PFSK-1 (cell line): ENCODE measurements around the gene ADPRHL1.

ENCODE experiments used
- FOXP2 ChIP-seq: optimal IDR thresholded peaks from 2 replicates; pipeline ENCODE3; 2011; ENCODE audit warnings: borderline replicate concordance, control low read depth, inconsistent platforms; ENCODE audit not compliant: insufficient read depth; ENCODE audit errors: extremely low read length, extremely low read depth
- POLR2AphosphoS5 ChIP-seq: IDR thresholded peaks from 2 replicates; pipeline ENCODE4 v1.6.1; 2012; ENCODE audit warnings: low read depth, mild to moderate bottlenecking, control low read depth, low read length, moderate library complexity
- SIN3A ChIP-seq: IDR thresholded peaks from 2 replicates; pipeline ENCODE4 v1.6.1; 2012; ENCODE audit warnings: mild to moderate bottlenecking, low read length, moderate library complexity, borderline replicate concordance; ENCODE audit not compliant: insufficient read depth
- TAF1 ChIP-seq: IDR thresholded peaks from 2 replicates; pipeline ENCODE4 v1.6.1; 2012; ENCODE audit warnings: low read length, control low read depth, borderline replicate concordance; ENCODE audit not compliant: insufficient read depth
- TF ChIP-seq, protein P1 (sequence below), 2 experiments: IDR thresholded peaks; 2 replicates each; pipeline versions ENCODE4 v1.6.1 to v1.8.0; 2011 to 2012; ENCODE audit warnings: low read depth in 2 of 2, low read length in 2 of 2, control low read depth in 1 of 2, inconsistent platforms in 1 of 2, mild to moderate bottlenecking in 1 of 2, moderate library complexity in 1 of 2; ENCODE audit not compliant: insufficient read depth in 1 of 2

ADPRHL1 gene

DNA sequence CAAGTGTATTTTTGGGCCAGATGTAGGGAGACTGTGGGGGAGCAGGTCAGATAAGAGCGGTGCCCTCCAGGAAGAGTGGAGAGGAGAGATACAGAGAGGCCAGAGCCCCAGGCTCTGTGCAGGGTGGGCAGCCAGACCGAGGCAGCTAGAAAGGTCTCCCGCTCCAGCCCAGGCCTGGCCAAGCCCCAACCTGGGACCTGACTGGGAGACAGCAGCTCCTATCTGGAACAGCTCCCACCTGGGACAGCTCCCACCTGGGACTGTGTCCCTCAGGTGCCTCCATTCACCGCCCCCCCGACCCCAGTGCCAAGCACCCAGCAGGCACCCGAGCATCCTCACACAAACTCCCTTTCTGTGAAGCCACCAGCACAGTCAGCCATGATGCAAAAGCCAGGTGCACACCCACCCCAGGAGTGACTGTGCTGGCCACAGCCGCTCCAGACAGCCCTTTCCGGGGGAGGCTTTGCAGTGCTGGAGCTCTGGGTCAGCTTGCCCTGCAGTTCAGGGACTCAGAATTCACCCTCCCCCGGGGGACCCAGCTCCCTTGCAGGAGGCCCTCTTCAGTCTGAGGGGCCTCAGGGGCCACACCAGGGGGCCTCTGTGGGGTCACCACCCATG is 87.2 kb downstream of the ADPRHL1 start:
- TF ChIP-seq FOXP2 (no peak), SIN3A (no peak), POLR2AphosphoS5 (no peak), TAF1 (no peak)
- TF ChIP-seq, protein P1, sequence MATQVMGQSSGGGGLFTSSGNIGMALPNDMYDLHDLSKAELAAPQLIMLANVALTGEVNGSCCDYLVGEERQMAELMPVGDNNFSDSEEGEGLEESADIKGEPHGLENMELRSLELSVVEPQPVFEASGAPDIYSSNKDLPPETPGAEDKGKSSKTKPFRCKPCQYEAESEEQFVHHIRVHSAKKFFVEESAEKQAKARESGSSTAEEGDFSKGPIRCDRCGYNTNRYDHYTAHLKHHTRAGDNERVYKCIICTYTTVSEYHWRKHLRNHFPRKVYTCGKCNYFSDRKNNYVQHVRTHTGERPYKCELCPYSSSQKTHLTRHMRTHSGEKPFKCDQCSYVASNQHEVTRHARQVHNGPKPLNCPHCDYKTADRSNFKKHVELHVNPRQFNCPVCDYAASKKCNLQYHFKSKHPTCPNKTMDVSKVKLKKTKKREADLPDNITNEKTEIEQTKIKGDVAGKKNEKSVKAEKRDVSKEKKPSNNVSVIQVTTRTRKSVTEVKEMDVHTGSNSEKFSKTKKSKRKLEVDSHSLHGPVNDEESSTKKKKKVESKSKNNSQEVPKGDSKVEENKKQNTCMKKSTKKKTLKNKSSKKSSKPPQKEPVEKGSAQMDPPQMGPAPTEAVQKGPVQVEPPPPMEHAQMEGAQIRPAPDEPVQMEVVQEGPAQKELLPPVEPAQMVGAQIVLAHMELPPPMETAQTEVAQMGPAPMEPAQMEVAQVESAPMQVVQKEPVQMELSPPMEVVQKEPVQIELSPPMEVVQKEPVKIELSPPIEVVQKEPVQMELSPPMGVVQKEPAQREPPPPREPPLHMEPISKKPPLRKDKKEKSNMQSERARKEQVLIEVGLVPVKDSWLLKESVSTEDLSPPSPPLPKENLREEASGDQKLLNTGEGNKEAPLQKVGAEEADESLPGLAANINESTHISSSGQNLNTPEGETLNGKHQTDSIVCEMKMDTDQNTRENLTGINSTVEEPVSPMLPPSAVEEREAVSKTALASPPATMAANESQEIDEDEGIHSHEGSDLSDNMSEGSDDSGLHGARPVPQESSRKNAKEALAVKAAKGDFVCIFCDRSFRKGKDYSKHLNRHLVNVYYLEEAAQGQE (IDR thresholded peaks at IDR 0.05; ENCODE audit: insufficient read depth in 1 of 2, low read depth in 2 of 2, low read length in 2 of 2), result no peak

- TF ChIP-seq TAF1, result no peak
- TF ChIP-seq, protein P1 (IDR thresholded peaks at IDR 0.05; ENCODE audit: insufficient read depth in 1 of 2, low read depth in 2 of 2, low read length in 2 of 2), result no peak
- TF ChIP-seq POLR2AphosphoS5, result no peak
- no peak for TF ChIP-seq SIN3A
- TF ChIP-seq FOXP2, result no peak
Observed at GRCh38 chr13:113365583-113365970, 87.7 kb downstream of the ADPRHL1 start.

DNA sequence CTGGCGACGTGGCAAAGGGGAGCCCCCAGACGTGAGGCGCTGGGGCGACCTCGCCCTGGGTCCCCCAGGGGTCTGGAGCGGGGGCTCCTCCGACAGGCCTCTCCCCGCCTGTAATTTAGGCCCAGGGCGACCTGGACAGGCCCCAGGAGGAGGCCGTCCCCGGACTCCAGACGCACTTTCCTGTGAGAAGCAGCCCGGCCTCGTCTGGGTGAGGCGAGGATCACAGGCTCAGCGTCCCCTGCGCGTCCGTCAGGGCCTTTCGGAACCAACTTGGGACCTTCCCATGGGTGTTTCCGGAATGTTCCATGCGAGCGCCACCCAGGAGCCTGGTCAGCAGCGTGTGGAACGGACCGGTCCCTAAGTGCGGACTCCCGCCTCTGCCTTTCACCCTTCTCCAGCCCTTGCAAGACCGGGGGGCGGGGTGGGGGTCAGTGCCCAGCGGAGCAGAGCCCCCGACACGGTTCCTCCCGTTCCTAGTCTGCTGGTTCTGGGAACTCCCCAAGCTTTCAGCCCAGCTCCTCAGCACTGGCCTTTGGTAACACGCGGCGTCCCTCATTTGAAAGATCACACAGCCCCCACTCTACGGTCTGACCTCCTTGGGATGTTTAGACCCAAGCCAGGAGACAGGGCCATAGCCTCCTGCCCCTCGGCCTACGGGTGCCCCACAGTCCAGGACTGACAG is 88.2 kb downstream of the ADPRHL1 start:
- TF ChIP-seq, protein P1 (IDR thresholded peaks at IDR 0.05; ENCODE audit: insufficient read depth in 1 of 2, low read depth in 2 of 2, low read length in 2 of 2), result no peak
- TF ChIP-seq SIN3A, result no peak
- TF ChIP-seq POLR2AphosphoS5, result no peak
- TF ChIP-seq FOXP2, result no peak
- TF ChIP-seq TAF1, result no peak

DNA sequence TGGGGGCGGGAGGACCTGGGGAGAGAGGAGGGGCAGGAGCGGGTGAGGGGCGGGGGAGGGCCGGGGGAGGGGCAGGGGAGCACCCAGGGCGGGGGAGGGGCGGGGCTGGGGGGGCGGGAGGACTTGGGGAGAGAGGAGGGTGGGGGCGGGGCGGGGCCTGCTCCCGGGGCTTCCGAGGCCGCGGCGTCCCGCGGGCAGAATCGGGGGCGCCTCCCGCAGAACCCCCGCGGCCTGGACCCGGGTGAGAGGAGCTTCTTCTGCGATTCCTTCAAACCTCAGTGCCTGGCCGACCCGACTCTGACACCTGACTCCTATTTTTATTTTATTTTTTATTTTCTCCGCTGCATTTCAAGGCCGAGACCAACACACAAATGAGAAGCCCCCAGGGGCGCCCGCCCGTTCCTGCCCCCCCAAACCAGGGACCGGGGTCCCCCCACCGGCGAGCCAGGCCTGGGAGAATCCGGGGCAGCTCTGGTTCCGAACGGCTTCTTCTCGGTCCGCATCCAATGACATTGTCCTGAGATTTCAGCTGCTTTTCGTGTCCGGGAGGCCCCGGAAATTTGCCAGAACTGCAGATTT is 88.9 kb downstream of the ADPRHL1 start:
- no peak for TF ChIP-seq FOXP2
- TF ChIP-seq SIN3A, result no peak
- TF ChIP-seq, protein P1 (IDR thresholded peaks at IDR 0.05; ENCODE audit: insufficient read depth in 1 of 2, low read depth in 2 of 2, low read length in 2 of 2), result no peak
